Heart left ventricle (tissue), 16 donors: ENCODE data around the gene GPR157. TPM values are rescaled to one million over a fixed set of nuclear protein-coding genes. Genes with fewer than 3 reads are reported as not detected.

Source experiments
- ATAC-seq, 4 donors: fragments of 200-7000 bp; cut with Tn5 transposase; one replicate each; pipeline ENCODE4 v1.9.1; 2020 to 2022; ENCODE audit warnings: moderate library complexity in 4 of 4, mild to moderate bottlenecking in 3 of 4, moderate number of reproducible peaks in 1 of 4
- DNase-seq, 5 donors: peaks; one replicate each; pipeline ENCODE4 v3.0.0-alpha.2; 2020
- H3K27ac ChIP-seq, 12 donors: fragments of 200-600 bp; sonication (generic) in 4 of 12; one replicate each; pipeline versions ENCODE4 v1.5.0 to v1.8.0; 2016 to 2022; ENCODE audit warnings: mild to moderate bottlenecking in 2 of 12
- H3K27me3 ChIP-seq, 9 donors: fragments of 200-600 bp; sonication (generic) in 2 of 9; one replicate each; pipeline versions ENCODE4 v1.5.1 to v1.8.0; 2016 to 2022; ENCODE audit warnings: mild to moderate bottlenecking in 3 of 9
- H3K36me3 ChIP-seq, 9 donors: fragments of 200-600 bp; sonication (generic) in 2 of 9; one replicate each; pipeline versions ENCODE4 v1.5.0 to v1.8.0; 2018 to 2022; ENCODE audit warnings: mild to moderate bottlenecking in 2 of 9
- H3K4me1 ChIP-seq, 12 donors: fragments of 200-600 bp; sonication (generic) in 4 of 12; one replicate each; pipeline versions ENCODE4 v1.5.0 to v1.8.0; 2016 to 2022; ENCODE audit warnings: mild to moderate bottlenecking in 3 of 12
- H3K4me3 ChIP-seq, 12 donors: fragments of 200-600 bp; sonication (generic) in 4 of 12; one replicate each; pipeline versions ENCODE4 v1.5.0 to v1.8.0; 2017 to 2022; ENCODE audit warnings: mild to moderate bottlenecking in 9 of 12, moderate library complexity in 4 of 12
- H3K9me3 ChIP-seq, 12 donors: fragments of 200-600 bp; sonication (generic) in 4 of 12; one replicate each; pipeline versions ENCODE4 v1.5.0 to v1.8.0; 2016 to 2022; ENCODE audit warnings: mild to moderate bottlenecking in 1 of 12
- POLR2A ChIP-seq, 2 donors: fragments of 450-650 bp; IDR thresholded peaks; one replicate each; pipeline ENCODE4 v1.6.1; 2017; ENCODE audit warnings: antibody characterized with exemption in 2 of 2, mild to moderate bottlenecking in 2 of 2, moderate library complexity in 2 of 2
- WGBS, 4 donors: extraction: QIAGEN DNeasy Blood & Tissue Kit in 2 of 4; methylation state at CpG; one replicate each; pipeline versions ENCODE4 v1.1.5 to v1.1.7; 2013 to 2018; 5-methylcytosine and 5-hydroxymethylcytosine counted together
- intact Hi-C, 10 donors: fragments of 100-400 bp; cut with DNase I; formaldehyde crosslinking; loops; one replicate each; pipeline versions ENCODE4 v1.11.1 to v1.14.2; 2022
- polyA plus RNA-seq, 2 donors: library from polyadenylated mRNA; stranded (reverse); fragments of 200-250 nt; gene quantifications; one replicate each; pipeline ENCODE4 v1.2.3, GENCODE V29; 2013
- total RNA-seq, 9 donors: library from RNA; depleted of rRNA in 2 of 9; stranded (reverse); fragments of >200 nt in 2 of 9; fragmentation: NEBNext Ultra II Directional in 3 of 9; extraction: Animal tissue kit (Norgen Biotek cat#: 25700) in 3 of 9; gene quantifications; one replicate each; pipeline versions ENCODE4 v1.1.0 to v1.2.4, GENCODE V29; 2016 to 2023
- TF ChIP-seq, protein P1 (sequence below), 12 donors: fragments of 200-600 bp; sonication (generic) in 4 of 12; IDR thresholded peaks; one replicate each; pipeline versions ENCODE4 v1.5.0 to v1.8.0; 2018 to 2022; ENCODE audit warnings: antibody characterized with exemption in 12 of 12, mild to moderate bottlenecking in 5 of 12
- donor health status: ischemic (EF 13 %, LVEDD 7.1; RV severe dilation, severe dysfunction).
- donor health status: healthy with polysubstance abuse.
- donor health status: DM: no; HTN: yes; CAD: no.
- donor health status: DM: no; HTN: no; CAD: no.
- donor health status: ischemic (EF 25% LVEDD 6.9; RV normal size, moderate dysfunction).
- donor health status: ischemic (EF 25% LVEDD 5.7; RV mildly dilated, moderate dysfunction).
- donor health status: healthy.
- donor health status: DM: yes; HTN: yes; CAD: no.
- donor health status: ischemic (EF 35%, LVEDD 5.7; RV mildly dilated, moderate dysfunction).
- donor health status: nonischemic (EF 11% LVEDD 7.7; RV severe dilation, severe dysfunction).
- donor health status: DM: yes; HTN: yes; CAD: no.
- donor health status: PGD.
- donor health status: ischemic (EF 29% LVEDD 5.4; RV normal size, mild dysfunction).
- donor health status: nonischemic (EF 23%, LVEDD 6.1; RV moderate dilation, normal function).

Gene GPR157
- total and polyA plus RNA-seq, 11 donors: 9.2 to 41.8 (median 29.7) TPM

DNA sequence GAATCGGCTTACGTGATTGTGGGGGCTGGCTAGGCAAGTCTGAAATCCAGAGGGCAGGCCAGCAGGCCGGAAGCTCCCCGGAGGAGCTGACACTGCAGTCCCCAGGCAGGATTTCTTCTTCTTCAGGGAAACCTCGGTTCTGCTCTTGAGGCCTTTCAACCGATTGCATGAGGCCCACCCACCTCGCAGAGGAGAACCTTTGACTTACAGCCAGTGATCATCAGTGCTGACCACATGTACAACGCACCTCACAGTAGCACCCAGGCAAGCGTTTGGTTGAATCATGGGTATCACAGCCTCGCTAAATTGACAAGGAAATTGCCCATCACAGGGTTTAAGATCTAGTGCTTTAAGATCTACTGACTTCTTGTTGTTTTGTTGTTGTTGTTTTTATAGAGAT lies 23.6 kb upstream of the GPR157 start:
- intact Hi-C loops: loop anchor here in 1 of 10 donors (5.0 kb wide), 1 partner anchor 45 kb away; no protein-coding TSS in a partner anchor
- H3K36me3 ChIP-seq: peaks cover 0 to 4% (median 0%) of the 10 kb centered on the region in 9 donors
- peak overlapping the region in 9 of 12 donors; percentile 63 to 98 (median 80) for H3K27ac ChIP-seq
- DNase-seq (no peak), ATAC-seq (no peak)
- 80 to 87% (median 83%) methylated on average over 9 to 10 of the region's 10 CpGs for WGBS, 4 donors
- no peaks in the 10 kb centered on the region for H3K27me3 ChIP-seq
- TF ChIP-seq, protein P1, sequence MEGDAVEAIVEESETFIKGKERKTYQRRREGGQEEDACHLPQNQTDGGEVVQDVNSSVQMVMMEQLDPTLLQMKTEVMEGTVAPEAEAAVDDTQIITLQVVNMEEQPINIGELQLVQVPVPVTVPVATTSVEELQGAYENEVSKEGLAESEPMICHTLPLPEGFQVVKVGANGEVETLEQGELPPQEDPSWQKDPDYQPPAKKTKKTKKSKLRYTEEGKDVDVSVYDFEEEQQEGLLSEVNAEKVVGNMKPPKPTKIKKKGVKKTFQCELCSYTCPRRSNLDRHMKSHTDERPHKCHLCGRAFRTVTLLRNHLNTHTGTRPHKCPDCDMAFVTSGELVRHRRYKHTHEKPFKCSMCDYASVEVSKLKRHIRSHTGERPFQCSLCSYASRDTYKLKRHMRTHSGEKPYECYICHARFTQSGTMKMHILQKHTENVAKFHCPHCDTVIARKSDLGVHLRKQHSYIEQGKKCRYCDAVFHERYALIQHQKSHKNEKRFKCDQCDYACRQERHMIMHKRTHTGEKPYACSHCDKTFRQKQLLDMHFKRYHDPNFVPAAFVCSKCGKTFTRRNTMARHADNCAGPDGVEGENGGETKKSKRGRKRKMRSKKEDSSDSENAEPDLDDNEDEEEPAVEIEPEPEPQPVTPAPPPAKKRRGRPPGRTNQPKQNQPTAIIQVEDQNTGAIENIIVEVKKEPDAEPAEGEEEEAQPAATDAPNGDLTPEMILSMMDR (IDR thresholded peaks at IDR 0.05): no peak
- peaks cover 0 to 46% (median 22%) of the 10 kb centered on the region in 12 donors for H3K4me1 ChIP-seq
- no peak overlapping the region for H3K4me3 ChIP-seq
- H3K9me3 ChIP-seq: no peaks in the 10 kb centered on the region

DNA sequence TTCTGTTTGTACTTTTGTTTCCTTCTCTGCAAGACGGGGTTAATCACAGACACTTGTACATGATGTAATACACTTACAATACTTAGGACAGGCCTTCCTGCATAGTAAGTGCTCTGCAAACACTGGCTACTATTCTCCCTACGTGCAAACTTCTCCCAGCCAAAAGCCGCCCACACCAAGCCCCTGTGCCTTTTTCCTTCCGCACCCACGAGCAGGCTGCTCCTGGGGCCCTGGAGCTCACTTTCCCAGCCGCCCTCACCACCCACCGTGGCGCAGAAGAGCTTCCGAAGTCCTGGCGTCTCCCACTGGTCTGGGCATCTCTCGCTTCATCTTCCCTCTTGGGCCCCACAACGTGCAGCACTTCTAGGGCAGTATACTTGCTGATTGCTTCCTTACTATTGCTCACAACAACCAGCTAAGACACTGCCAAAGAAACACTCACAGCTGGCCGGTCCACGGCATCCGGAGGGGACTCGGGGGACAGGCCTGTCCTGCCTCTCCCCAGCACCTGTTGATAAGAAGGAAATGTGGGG lies 22.5 kb upstream of the GPR157 start:
- 48 to 59% (median 57%) methylated on average over 16 of the region's 16 CpGs for WGBS, 4 donors
- H3K9me3 ChIP-seq: no peaks in the 10 kb centered on the region
- peaks cover 0 to 4% (median 0%) of the 10 kb centered on the region in 9 donors for H3K36me3 ChIP-seq
- no peaks in the 10 kb centered on the region for H3K27me3 ChIP-seq
- peak overlapping the region in 4 of 12 donors; percentile 3 to 19 (median 13) for H3K4me3 ChIP-seq
- ATAC-seq (peak; percentile 28 to 71 (median 60)), DNase-seq (peak in 4 of 5 donors; percentile 64 to 72 (median 70))
- peaks cover 0 to 46% (median 22%) of the 10 kb centered on the region in 12 donors for H3K4me1 ChIP-seq
- no peak for TF ChIP-seq POLR2A (IDR thresholded peaks at IDR 0.05)
- TF ChIP-seq, protein P1 (IDR thresholded peaks at IDR 0.05): no peak
- intact Hi-C loops: loop anchor here in 2 of 10 donors (1.0 to 5.0 kb wide), 2 partner anchors 11 to 46 kb away; no protein-coding TSS in a partner anchor
- peak overlapping the region; percentile 43 to 98 (median 80) for H3K27ac ChIP-seq

DNA sequence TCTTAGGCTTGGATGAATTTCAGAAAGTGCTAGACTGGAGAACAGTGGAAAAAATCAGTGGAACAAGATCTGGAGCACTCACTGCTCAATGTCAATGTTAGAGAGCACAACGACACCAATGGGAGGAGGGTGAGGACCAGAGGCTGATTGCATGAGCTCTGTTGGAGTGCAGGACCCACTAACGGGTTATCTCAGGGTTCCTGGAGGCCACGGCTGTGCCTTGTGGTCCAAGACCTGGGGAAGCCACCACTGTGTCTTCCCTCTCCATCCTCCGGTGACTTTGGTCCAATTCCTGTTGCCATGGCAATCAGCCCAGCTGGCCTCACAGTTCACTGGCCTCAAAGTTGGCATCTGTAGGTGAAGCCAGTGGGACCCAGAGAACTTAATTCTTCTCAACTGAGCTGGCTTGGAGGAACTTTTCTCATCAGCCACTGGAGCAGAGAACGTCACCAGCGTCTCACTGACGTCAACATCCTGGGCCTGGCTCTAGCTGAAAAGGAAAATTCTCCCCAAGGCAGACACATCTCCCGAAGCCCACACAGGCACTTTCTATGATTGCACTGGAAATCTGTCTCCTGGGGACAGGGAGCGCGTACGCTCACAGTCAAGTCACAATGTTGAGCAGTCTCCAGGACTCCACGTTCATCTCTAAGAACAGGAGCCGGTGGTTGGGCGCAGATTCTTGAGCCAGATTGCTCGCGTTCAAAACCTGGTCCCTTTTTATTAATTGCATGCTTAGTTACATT lies 21.9 kb upstream of the GPR157 start:
- H3K9me3 ChIP-seq: no peaks in the 10 kb centered on the region
- no peaks in the 10 kb centered on the region for H3K27me3 ChIP-seq
- peak overlapping the region; percentile 43 to 98 (median 80) for H3K27ac ChIP-seq
- 58 to 84% (median 69%) methylated on average over 15 to 16 of the region's 16 CpGs for WGBS, 4 donors
- peaks cover 0 to 4% (median 0%) of the 10 kb centered on the region in 9 donors for H3K36me3 ChIP-seq
- H3K4me3 ChIP-seq: peak overlapping the region in 4 of 12 donors; percentile 3 to 19 (median 13)
- intact Hi-C loops: loop anchor here in 2 of 10 donors (1.0 to 5.0 kb wide), 2 partner anchors 12 to 47 kb away; no protein-coding TSS in a partner anchor
- peaks cover 0 to 46% (median 22%) of the 10 kb centered on the region in 12 donors for H3K4me1 ChIP-seq
- TF ChIP-seq POLR2A (IDR thresholded peaks at IDR 0.05): no peak
- TF ChIP-seq, protein P1 (IDR thresholded peaks at IDR 0.05): no peak
- ATAC-seq (peak; percentile 59 to 79 (median 66)), DNase-seq (peak in 4 of 5 donors; percentile 64 to 79 (median 74))
